ENCODE data around the gene ATP9B. TPM values are rescaled to one million over a fixed set of nuclear protein-coding genes. Genes with fewer than 3 reads are reported as not detected.
A peak's percentile ranks its signal among the peaks of the same experiment; 100 is the strongest.

Gene ATP9B
- total RNA-seq, 1 donor from 2014 or later, result 10.8 TPM

DNA sequence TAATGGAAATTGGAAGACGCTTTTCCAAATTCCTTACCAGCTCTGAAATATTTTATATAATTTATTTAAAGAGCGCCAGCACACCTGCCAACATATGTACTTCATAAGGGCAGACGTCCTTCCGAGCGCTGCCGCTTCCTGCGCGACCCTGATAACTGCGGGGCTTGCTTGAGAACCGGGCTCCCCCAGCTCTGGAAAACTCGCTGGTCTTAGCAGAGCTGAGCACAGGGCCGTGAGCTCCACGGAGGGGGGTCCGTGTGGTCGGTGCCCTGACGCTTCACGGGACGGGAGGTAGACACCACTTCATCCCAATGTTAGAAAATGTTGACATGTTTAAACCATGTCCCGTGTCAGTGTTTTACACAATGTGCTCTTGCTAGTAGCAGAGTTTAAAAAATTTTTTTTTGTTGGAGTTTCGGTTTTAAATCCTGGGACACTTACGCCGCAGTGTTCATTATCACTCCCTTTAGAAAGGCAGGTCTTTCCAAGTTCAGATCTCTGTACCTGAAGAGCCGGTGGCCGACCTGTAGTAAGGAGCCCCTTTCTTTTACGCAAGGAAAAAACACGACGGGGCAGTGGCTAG lies 328.1 kb downstream of the ATP9B start:
- Histone ChIP-seq H3K36me3 (ENCODE audit: control insufficient read depth, insufficient read depth, low read length) (no peaks in the 10 kb centered on the region), H3K4me3 (ENCODE audit: low read depth, low read length) (no peak overlapping the region), H3K27me3 (ENCODE audit: control insufficient read depth, insufficient read depth, low read length) (no peaks in the 10 kb centered on the region)
- TF ChIP-seq, protein P1, sequence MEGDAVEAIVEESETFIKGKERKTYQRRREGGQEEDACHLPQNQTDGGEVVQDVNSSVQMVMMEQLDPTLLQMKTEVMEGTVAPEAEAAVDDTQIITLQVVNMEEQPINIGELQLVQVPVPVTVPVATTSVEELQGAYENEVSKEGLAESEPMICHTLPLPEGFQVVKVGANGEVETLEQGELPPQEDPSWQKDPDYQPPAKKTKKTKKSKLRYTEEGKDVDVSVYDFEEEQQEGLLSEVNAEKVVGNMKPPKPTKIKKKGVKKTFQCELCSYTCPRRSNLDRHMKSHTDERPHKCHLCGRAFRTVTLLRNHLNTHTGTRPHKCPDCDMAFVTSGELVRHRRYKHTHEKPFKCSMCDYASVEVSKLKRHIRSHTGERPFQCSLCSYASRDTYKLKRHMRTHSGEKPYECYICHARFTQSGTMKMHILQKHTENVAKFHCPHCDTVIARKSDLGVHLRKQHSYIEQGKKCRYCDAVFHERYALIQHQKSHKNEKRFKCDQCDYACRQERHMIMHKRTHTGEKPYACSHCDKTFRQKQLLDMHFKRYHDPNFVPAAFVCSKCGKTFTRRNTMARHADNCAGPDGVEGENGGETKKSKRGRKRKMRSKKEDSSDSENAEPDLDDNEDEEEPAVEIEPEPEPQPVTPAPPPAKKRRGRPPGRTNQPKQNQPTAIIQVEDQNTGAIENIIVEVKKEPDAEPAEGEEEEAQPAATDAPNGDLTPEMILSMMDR (IDR thresholded peaks at IDR 0.05; ENCODE audit: insufficient read depth, low read length, severe bottlenecking), result no peak
- DNase-seq (ENCODE audit: low read depth), result no peak
- FAIRE-seq, result no peak

DNA sequence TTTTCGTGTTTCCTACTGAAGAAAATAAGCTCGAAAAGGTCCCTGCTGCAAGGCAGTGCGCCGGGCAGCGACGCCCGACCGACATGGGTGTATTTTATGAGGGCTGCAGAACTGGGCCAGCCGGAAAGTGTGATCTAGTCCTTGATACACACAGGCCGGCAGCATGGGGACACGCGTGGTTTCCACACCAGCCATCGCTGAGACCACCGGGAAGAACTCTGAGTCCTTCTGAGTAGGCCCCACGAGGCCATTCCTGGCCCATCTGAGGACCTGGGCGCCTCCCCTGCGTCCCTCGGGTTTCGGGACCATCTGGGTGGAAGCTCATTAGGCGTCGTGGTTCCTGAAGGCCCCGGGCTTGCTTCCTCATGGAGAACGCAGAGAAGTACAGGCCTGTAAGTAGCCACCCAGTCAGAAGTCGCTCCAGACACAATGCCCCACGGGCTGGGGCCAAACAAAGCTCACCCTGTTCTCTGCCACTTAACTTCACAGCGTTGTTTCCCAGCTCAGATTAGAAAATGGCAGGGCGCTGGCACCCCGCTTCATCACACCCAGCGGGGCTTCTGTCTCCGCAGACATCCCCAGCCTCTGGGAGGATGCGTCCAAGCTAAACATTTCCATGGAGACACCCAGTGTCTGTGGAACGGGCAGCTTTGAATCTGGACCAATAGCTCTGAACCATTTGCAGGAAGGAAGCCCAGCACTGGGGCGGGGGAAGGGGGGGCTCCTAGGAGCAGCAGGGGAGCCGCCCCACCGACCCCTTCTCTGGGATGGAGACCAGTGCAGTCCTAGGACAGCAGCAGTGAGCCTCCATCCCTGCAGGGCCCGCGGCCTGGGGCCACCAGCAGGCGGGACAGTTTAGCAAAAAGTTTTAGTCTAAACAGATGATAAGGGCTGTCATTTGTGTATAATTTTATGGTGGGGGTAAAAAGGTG lies 328.9 kb downstream of the ATP9B start:
- FAIRE-seq (no peak), DNase-seq (ENCODE audit: low read depth) (no peak)
- no peak overlapping the region for H3K4me3 ChIP-seq (ENCODE audit: low read depth, low read length)
- TF ChIP-seq, protein P1 (IDR thresholded peaks at IDR 0.05; ENCODE audit: insufficient read depth, low read length, severe bottlenecking), result no peak
- H3K27me3 ChIP-seq (ENCODE audit: control insufficient read depth, insufficient read depth, low read length), result no peaks in the 10 kb centered on the region
- no peaks in the 10 kb centered on the region for H3K36me3 ChIP-seq (ENCODE audit: control insufficient read depth, insufficient read depth, low read length)

- DNase-seq (ENCODE audit: low read depth) (no peak), FAIRE-seq (no peak)
- TF ChIP-seq, protein P1 (IDR thresholded peaks at IDR 0.05; ENCODE audit: insufficient read depth, low read length, severe bottlenecking), result no peak
- Histone ChIP-seq H3K36me3 (ENCODE audit: control insufficient read depth, insufficient read depth, low read length) (no peaks in the 10 kb centered on the region), H3K4me3 (ENCODE audit: low read depth, low read length) (peak overlapping the region; percentile 43), H3K27me3 (ENCODE audit: control insufficient read depth, insufficient read depth, low read length) (no peaks in the 10 kb centered on the region)
Observed at GRCh38 chr18:79399275-79400081, 330.3 kb downstream of the ATP9B start.

GRCh38 chr18:79400091-79400590 lies 330.9 kb downstream of the ATP9B start:
- no peak for DNase-seq (ENCODE audit: low read depth)
- no peaks in the 10 kb centered on the region for H3K36me3 ChIP-seq (ENCODE audit: control insufficient read depth, insufficient read depth, low read length)
- H3K4me3 ChIP-seq (ENCODE audit: low read depth, low read length), result peak overlapping the region; percentile 43
- TF ChIP-seq, protein P1 (IDR thresholded peaks at IDR 0.05; ENCODE audit: insufficient read depth, low read length, severe bottlenecking), result no peak
- H3K27me3 ChIP-seq (ENCODE audit: control insufficient read depth, insufficient read depth, low read length), result no peaks in the 10 kb centered on the region
- no peak for FAIRE-seq

GRCh38 chr18:79400591-79401381 lies 331.6 kb downstream of the ATP9B start:
- DNase-seq (ENCODE audit: low read depth) (no peak), FAIRE-seq (no peak)
- Histone ChIP-seq H3K36me3 (ENCODE audit: control insufficient read depth, insufficient read depth, low read length) (no peaks in the 10 kb centered on the region), H3K27me3 (ENCODE audit: control insufficient read depth, insufficient read depth, low read length) (no peaks in the 10 kb centered on the region), H3K4me3 (ENCODE audit: low read depth, low read length) (peak overlapping the region; percentile 43)
- TF ChIP-seq, protein P1 (IDR thresholded peaks at IDR 0.05; ENCODE audit: insufficient read depth, low read length, severe bottlenecking), result no peak
